A204.1 (cell line): ENCODE data around the gene FBXW5.

Source experiments
- FAIRE-seq: peaks from 2 replicates; lab custom pipeline; 2012; peaks lifted over from hg19 to GRCh38; lab: Jason Lieb, UNC

Gene FBXW5

DNA sequence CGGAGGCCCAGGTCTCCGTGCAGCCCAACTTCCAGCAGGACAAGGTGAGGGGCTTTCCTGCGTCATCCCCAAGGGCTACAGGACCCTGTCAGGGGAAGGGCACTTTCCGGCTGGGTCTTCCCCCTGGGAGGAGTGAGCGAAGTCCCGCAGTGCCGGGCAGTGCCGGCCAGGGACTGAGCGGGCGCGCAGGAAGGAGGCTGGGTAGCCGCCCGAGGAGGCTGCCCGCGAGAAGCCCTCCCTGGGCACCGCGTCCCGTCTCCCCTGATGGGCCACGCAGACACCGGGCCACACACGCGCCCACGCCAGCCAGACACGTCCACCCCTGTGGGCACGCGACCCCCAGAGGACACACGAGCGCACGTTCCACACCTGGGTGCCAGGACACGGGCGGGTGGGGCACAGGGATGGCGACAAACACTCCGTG lies 33.1 kb upstream of the FBXW5 start:
- no peak for FAIRE-seq

- FAIRE-seq, result no peak
These were observed 32.7 kb upstream of the FBXW5 start, which contains the start of gene PTGDS for GRCh38 chr9:136977223-136977622. Gene PTGDS (plus strand): TSS chr9:136977504. CDS start chr9:136977579, 75 bp downstream.

GRCh38 chr9:136975644-136976043 lies 31.1 kb upstream of the FBXW5 start:
- FAIRE-seq, result no peak

DNA sequence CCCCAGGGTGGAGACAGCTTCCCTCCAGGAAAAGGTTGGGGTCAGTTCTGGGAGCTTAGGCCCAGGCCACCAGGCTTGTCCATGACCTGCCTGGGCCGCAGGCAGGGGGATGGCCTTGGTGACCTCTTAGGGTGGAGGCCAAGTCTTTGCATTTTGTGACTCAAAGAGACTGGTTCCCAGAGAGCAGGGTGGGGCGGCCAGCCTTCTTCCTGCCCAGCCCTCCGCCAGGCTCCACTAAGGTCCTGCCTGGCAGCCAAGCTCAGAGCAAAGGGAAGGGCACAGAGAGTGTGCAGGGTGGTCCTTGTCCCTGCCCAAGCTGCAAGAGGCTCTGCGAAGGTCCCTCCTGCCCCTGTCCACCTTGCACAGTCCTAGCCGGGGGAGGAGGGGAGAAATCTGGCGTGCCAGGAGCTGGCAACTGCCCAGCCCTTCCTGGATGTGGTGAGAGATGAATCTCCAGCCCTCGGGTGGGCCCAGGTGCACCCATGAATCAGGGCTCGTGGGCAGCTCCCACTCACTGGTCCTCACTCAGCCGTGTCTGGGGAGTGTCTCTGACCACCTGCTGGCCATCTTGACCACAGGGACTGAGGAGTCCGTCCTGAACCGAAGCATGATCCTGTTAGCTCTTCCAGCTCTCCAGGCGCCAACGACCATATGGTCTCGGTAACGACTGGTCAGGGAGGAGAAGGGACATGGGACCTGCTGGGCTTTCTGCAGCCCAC lies 30.4 kb upstream of the FBXW5 start:
- no peak for FAIRE-seq

- no peak for FAIRE-seq
These were observed 29.4 kb upstream of the FBXW5 start for GRCh38 chr9:136973618-136974617.

- FAIRE-seq, result no peak
These were observed 28.2 kb upstream of the FBXW5 start for GRCh38 chr9:136972743-136973142.

GRCh38 chr9:136972335-136972734 lies 27.8 kb upstream of the FBXW5 start:
- FAIRE-seq, result no peak

DNA sequence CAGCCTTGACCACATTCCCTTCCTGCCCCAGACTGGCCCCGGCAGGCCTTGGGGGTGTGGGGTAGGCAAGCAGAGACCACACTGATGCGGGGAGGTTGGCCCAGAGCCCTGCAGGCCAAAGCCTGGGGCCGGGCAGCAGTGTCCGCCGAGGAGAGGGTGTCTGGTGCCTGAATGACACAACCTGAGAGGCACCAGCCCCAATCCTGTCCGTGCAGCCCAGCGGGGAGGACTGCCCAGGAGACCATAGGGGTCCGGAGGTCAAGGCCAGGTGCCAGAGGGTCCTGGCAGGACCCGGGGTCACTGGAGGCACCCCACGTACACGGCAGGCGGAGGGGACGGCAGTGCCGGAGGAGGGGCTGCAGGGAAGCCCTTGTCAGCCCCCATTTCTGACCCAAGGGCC lies 27.2 kb upstream of the FBXW5 start:
- no peak for FAIRE-seq

DNA sequence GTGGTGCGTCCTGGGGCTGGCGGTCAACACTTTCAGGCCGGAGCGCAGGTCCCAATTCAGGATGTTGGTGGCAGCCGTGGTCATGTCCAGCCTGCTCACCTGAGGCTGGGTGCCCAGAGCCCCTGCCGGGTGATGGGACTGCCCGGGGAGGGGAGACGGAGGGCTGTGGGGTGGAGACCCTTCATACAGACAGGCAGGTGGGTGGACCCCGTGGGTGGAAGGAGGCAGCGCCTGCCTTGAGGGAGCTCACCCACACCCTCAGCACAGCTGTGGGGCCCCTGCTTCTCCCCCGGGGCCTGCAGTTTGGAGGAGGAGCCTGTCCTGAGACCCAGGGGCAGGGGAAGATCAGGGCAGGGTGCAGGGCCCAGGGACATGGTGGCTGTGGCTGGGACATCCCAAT lies 25.8 kb upstream of the FBXW5 start:
- FAIRE-seq, result no peak

DNA sequence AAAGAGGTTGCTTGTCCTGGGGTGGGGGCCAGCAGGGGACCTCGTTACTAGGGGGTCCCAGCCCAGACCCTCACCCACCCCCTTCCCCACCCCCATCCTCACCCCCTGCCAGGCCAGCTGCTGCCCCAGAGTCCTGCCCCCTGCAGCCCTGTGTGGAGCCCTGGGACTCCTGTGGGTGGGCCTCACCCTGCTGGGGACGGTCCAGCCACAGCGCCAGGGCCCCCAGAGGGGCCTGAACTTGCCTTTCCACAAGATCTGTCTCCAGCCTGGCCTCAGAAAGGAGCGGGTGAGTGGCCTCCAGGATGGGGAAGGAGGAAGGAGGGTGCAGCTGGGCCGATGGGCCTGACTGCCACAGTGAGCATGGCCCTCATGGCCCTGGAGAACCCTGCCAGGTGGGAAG lies 25.2 kb upstream of the FBXW5 start:
- FAIRE-seq, result no peak

GRCh38 chr9:136969150-136969549 lies 24.6 kb upstream of the FBXW5 start:
- FAIRE-seq, result no peak

DNA sequence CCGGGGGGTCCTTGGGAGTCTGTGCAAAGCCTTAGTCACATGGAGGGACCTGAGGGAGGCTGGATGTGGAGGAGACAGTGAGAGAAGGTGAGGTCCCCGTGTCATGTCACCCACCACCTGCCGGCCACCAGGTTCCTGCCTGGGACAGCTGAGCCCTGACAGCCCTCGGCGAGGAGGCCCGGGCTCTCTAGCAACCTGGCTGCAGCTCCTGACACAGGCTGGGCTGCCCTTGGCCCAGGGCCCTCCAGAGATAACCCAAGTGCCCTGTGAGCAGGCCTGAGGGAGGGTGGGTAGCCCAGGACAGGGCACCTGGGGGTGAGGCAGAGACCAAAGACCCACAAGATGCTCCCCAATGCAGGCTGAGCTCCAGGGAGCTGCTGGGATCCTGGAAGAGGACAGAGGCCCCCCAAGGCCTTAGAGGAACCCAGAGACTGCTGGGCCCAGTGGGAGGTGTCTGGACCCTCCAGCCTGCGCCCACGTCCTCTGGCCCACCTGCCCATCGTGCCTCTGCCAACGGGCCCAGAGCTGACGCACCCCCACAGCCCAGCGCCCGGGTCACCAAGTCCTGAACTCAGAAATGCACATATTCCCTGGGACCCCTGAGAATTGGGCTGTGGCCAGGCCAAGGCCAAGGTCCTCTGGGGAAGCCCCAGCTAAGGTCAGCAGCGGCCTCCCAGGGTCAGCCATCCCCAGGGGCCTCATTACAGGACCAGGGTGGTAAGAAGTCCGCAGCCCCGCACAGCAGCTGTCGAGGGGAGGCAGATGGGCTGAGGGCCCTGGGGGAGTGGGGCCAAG lies 24.0 kb upstream of the FBXW5 start:
- FAIRE-seq, result no peak

DNA sequence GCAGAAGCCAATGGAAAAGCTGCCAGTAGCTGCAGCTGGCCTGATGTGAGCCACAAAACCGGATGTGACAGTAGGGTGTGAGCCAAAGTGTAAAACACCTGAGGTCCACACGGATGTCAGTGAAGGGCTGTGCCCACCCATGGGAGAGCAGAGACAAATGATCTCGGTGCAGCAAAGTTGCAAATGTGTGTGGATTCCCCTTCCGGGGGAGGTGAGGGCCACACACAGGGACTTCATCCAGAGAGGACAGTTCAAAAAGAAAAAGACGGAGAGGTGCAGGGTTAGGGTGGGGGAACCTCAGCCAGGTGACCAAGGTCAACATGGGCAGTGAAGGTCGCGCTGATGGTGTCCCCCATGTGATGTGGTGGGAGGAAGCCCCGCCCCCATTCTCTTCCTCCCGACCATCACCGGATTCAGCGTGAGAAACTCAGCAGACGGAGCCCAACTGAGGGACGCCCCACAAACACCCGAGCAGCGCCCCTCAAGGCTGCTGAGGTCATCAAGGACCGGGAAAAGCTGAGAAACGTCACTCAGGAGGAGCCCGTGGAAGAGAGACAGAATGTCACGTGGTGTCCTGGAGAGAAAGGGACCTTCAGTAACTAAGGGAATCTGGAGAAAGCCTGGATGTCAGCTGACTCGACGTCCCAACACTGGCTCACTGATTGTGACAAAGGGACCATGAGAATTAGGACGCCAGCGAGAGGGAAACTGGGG lies 21.4 kb upstream of the FBXW5 start:
- no peak for FAIRE-seq

GRCh38 chr9:136964833-136965422 lies 20.4 kb upstream of the FBXW5 start:
- no peak for FAIRE-seq

DNA sequence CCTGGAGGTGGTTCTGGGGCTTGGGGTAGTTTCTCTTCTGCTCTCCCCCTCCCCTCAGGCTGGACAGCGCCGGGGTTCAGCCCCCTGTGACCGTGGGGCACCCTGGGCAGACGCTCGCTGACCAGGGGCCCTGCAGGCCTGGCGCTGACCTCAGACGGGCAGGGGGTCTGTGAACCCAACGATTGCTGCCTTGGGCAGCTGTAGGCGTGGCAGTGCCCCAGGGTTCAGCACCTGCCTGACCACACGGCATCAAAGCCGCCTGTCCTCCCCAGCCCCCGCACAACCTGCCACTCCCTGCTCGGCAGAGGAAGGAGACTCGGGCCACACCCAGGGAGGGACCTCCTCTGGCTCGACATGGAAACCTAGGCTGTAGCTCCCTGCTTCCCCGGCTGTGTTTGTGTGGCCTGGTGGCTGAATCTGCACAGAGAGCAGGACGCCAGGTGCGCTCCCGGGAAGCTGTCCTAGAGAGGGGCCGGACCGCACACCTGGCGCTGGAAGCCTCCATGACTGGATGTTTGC lies 19.7 kb upstream of the FBXW5 start:
- FAIRE-seq, result no peak

- no peak for FAIRE-seq
These were observed 19.2 kb upstream of the FBXW5 start for GRCh38 chr9:136963751-136964150.

DNA sequence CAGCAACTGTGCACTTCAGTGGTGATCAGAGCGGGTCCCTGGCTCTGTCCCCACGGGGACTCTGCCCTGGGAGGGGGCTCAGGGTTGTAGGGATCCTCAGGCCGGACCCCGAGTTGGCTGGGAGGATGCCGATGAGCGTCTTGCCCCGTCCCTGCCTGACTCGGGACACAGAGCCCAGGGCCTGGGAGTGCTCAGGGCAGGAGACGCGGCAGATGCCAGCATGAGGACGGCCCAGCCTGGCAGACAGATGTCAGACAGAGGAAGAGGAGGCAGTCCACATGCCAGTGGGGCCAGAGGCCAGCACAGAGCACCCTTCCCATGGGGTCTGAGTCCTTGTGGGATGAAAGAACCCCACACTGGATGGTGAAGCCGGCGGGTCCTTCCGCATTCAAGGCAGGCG lies 18.8 kb upstream of the FBXW5 start:
- FAIRE-seq, result no peak

DNA sequence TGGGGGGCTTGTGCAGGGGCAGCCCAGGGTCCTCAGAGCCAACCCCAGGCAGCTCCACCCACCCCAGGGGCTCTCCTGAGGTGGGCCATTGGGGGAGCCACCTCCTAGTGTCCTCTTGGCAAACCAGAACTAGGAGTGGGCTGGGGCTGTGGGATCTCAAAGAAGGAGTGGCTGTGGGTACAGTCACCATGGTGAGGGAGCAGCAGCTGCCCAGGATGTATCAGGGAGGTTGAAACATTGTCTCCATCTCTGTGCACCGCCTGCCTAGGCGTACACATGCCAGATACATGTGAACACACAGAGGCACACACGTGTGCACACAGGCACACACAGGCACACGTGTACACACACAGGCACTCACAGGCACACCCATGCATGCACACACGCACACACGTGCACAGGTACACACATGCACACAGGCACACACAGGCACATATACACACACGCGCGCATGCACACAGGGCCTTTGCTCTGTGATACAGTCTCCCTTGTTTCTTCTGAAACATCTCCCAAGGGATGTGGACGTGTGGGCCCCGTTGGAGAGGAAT lies 18.2 kb upstream of the FBXW5 start:
- no peak for FAIRE-seq

DNA sequence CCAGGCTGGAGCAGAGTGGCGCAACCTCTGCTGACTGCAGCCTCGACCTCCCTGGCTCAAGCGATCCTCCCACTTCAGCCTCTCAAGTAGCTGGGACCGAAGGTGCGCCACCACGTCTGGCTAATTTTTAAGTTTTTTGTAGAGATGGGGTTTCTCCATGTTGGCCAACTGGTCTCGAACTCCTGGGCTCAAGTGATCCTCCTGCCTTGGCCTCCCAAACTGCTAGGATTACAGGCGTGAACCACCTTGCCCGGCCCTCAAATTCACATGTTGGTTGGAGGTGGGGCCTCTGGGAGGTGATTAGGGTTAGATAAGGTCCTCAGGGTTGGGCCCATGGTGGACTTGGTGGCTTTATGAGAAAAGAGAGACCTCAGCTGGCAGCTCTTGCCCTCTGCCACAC lies 17.6 kb upstream of the FBXW5 start:
- FAIRE-seq, result no peak

DNA sequence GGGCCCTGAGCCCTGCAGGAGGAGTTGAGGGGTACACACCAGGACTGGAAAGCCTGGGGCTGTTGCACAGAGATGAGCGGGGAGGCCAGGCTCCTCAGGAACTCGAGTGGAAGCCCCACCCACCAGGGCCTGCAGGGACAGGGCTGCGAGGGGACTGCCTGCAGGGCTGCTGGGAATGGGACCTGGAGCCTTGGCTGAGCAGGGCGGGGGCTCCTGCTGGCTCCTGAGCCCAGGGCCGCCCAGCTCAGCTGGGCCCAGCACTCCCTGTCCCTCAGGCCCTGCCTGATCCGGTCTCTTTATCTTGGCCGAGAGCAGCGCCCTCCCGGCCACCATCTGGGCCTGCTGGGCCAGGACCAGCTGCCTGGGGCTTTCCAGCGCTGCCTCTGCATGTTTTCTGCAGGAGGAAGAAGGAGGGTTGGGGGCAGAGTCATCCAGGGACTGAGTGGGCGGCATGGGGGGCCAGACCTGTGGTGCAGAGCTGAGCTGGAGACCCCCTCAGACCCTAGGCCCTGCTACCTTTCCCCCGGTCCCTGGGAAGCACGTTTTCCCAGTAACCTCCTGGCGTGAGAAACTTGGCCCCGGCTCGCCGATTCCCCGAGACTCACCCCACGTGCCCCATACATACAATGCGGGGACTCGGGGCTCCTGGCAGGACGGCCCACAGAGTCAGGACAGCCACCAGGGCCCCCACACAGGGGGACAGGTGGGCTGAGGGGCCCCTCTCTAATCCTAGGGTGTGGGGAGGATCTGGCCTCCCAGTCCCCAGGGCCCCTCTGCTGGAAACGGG lies 16.9 kb upstream of the FBXW5 start:
- FAIRE-seq, result no peak
